NOMO-1 treated with DMSO at 0.1 percent for 48 hours (cell line): Measurements from ENCODE around the gene BTG4.
A peak's percentile ranks its signal among the peaks of the same experiment; 100 is the strongest.

Experiments used
- DNase-seq: peaks from one replicate; lab custom pipeline; 2025; ENCODE audit not compliant: unreplicated experiment; lab: John Stamatoyannopoulos, UW

BTG4 gene

GRCh38 chr11:111512296-111513239 lies at the start of gene BTG4:
BTG4 (minus strand) TSS chr11:111512386; CDS start chr11:111498776, 13,610 bp downstream.
- DNase-seq = no peak

GRCh38 chr11:111561791-111562325 lies 49.7 kb upstream of the BTG4 start:
- DNase-seq = no peak

- DNase-seq = no peak
These were observed 49.1 kb upstream of the BTG4 start for GRCh38 chr11:111561306-111561705.

DNA sequence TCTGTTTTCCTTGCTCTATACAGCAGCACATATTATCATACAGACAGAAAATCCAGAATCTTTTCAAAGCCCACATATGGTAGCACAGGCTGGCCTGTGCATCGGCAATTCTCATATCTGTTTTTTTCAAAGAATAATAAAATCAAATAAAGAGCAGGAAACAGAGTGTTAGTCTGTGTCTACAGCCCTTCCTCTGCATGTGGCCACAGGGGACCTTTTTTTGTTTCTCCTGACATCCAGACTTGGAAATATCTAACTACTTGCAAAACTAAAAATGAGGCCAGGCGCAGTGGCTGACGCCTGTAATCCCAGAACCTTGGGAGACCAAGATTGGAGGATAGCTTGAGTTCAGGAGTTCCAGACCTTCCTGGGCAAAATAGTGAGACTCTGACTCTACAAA lies 48.6 kb upstream of the BTG4 start:
- no peak for DNase-seq

DNA sequence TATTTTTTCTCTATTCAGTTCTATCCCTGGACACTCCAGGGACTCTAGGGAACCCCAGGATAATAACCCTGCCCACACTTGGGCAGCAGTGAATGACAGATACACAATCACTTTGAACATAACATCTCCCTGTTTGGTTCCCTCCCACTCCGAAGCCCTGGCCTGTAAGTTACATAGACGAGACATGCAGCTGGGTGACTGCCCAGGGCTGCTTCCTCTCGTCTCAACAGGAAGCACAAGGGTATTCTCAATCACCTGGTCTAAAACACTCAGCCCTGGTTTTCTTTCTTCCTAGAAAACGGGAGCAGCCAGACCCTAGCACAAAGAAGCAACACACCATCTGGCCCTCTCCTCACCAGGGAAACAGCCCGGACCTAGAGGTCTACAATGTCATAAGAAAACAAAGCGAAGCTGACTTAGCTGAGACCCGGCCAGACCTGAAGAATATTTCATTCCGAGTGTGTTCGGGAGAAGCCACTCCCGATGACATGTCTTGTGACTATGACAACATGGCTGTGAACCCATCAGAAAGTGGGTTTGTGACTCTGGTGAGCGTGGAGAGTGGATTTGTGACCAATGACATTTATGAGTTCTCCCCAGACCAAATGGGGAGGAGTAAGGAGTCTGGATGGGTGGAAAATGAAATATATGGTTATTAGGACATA lies 47.7 kb upstream of the BTG4 start:
- DNase-seq = no peak

DNA sequence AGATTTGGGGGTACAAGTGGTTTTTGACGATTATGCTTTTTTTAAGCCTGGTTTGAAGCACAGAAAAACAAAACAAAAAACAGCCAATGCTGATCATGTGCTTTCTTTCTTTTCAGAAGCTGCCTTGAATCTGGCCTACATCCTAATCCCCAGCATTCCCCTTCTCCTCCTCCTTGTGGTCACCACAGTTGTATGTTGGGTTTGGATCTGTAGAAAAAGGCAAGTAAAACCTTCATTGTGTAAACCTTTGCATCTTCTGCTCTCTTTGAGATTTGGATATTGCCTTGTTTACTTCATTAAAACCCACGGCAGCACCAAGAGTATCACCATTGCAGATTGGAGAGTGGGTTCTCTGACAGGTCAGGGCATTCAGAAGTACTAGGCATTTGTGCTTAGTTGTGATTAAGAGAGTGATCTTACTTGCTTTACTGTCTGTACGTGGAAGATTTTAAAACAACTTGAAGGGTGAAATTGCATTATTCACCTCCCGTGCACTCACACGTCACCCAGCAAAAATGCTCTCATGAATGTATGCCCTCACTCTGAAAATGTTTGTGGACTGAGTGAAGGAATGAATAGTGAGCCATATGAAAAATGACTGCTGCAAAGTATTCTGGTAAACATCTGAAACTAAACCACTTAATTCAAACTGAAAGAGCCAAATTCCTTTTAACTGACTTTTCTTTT lies 45.4 kb upstream of the BTG4 start:
- DNase-seq = no peak

- DNase-seq = no peak
These were observed 43.1 kb upstream of the BTG4 start for GRCh38 chr11:111555255-111555654.

- no peak for DNase-seq
These were observed 42.3 kb upstream of the BTG4 start for GRCh38 chr11:111554532-111554931.

GRCh38 chr11:111550258-111550657 lies 38.1 kb upstream of the BTG4 start:
- DNase-seq = peak; percentile 47

DNA sequence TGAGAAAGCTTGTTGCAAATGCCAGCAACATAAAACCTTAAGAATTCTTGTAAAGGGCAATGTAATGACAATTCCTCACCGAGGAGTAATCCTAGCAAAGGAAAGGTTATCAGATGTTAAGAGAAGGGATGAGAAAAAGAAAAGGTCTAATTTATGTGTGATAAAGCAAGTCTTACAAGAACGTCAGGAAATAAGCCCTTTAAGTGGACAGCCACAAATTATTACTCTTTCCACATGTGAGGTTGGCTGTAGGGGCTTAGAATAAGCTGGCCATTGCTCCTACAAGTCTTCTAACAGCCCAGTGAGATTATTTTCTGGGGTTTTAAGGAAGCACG lies 37.6 kb upstream of the BTG4 start:
- no peak for DNase-seq

GRCh38 chr11:111549196-111549868 lies 37.1 kb upstream of the BTG4 start:
- DNase-seq = no peak

GRCh38 chr11:111548525-111548924 lies 36.3 kb upstream of the BTG4 start:
- no peak for DNase-seq

- DNase-seq = no peak
These were observed 30.6 kb upstream of the BTG4 start for GRCh38 chr11:111542606-111543275.

GRCh38 chr11:111541254-111542061 lies 29.3 kb upstream of the BTG4 start:
- no peak for DNase-seq

GRCh38 chr11:111540937-111541253 lies 28.7 kb upstream of the BTG4 start:
- no peak for DNase-seq

DNA sequence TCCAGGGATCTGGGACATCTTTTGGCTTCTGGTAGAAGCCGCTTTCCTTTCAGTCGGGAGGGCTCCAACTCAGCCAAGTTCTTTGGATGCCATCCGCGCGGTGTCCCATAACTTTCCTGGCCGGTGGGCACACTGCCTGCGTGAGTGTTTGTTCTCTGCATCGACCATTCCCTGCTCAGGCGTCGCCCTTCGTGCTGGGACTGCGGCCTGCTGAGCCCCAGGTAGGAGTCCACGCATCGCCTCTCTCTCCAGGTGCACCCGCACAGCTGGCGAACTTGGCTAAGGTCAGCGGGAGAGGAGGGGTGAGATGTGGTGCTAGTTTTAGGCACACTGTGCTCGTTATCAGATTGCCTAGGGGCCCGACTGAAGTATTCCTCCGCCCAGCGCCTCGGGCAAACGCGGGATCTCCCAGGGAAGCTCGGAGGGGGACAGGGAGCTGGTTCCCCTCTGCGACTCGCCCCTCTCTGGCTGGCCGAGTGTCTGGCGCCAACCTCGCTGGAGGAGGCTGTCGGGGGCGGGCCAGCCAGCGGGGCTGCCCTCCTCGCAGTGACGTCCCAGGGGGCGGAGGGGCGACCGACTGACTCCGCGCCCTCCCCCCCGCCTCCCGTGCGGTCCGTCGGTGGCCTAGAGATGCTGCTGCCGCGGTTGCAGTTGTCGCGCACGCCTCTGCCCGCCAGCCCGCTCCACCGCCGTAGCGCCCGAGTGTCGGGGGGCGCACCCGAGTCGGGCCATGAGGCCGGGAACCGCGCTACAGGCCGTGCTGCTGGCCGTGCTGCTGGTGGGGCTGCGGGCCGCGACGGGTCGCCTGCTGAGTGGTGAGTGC lies 28.1 kb upstream of the BTG4 start, which contains the start of gene LAYN:
Gene LAYN, plus strand, starts transcription at position 607 of the 823 bp plus-strand sequence. Its CDS starts 124 bp downstream, at position 731.
- DNase-seq = no peak

- DNase-seq = no peak
These were observed 27.4 kb upstream of the BTG4 start for GRCh38 chr11:111539426-111540113.
